ENCODE results near the gene RSPH1.

RSPH1 gene

GRCh38 chr21:42490720-42491119 lies 5.3 kb downstream of the RSPH1 start:
- no peaks in the 10 kb centered on the region for H3K9me3 ChIP-seq (ENCODE audit: insufficient read depth, low read length, severe bottlenecking)
- no peaks in the 10 kb centered on the region for H3K27me3 ChIP-seq (ENCODE audit: insufficient read depth, low read length, poor library complexity)
- no peak overlapping the region for H3K4me2 ChIP-seq (ENCODE audit: insufficient read depth, low read length)
- H3K9ac ChIP-seq (ENCODE audit: low read depth, low read length): no peak overlapping the region
- no peaks in the 10 kb centered on the region for H4K20me1 ChIP-seq (ENCODE audit: insufficient read depth, low read length)
- H3K79me2 ChIP-seq (ENCODE audit: insufficient read depth, low read length): no peaks in the 10 kb centered on the region
- no peak for DNase-seq
- ATAC-seq (ENCODE audit: insufficient read depth, low read depth): no peak
- H3K4me3 ChIP-seq (ENCODE audit: low read depth in 1 of 2, low read length in 2 of 2): no peak overlapping the region
- peaks cover 5% of the 10 kb centered on the region for H3K4me1 ChIP-seq (ENCODE audit: insufficient read depth, low read length)
- no peaks in the 10 kb centered on the region for H3K36me3 ChIP-seq (ENCODE audit: insufficient read depth, low read length)
- H3K27ac ChIP-seq (ENCODE audit: low read length): no peak overlapping the region
- H2AFZ ChIP-seq (ENCODE audit: low read depth, low read length): no peak overlapping the region
- TF ChIP-seq CTCF (IDR thresholded peaks at IDR 0.05; ENCODE audit: borderline replicate concordance, extremely low read depth, low read length, poor library complexity, severe bottlenecking): no peak
- no peak for TF ChIP-seq EZH2 (IDR thresholded peaks at IDR 0.05; ENCODE audit: borderline replicate concordance, low read depth, low read length, severe bottlenecking)

- Histone ChIP-seq H3K9me3 (ENCODE audit: insufficient read depth, low read length, severe bottlenecking) (no peaks in the 10 kb centered on the region), H3K27ac (ENCODE audit: low read length) (no peak overlapping the region), H3K79me2 (ENCODE audit: insufficient read depth, low read length) (no peaks in the 10 kb centered on the region), H4K20me1 (ENCODE audit: insufficient read depth, low read length) (no peaks in the 10 kb centered on the region), H3K36me3 (ENCODE audit: insufficient read depth, low read length) (no peaks in the 10 kb centered on the region), H3K27me3 (ENCODE audit: insufficient read depth, low read length, poor library complexity) (no peaks in the 10 kb centered on the region), H3K9ac (ENCODE audit: low read depth, low read length) (no peak overlapping the region), H3K4me3 (ENCODE audit: low read depth in 1 of 2, low read length in 2 of 2) (no peak overlapping the region), H3K4me1 (ENCODE audit: insufficient read depth, low read length) (no peaks in the 10 kb centered on the region), H3K4me2 (ENCODE audit: insufficient read depth, low read length) (no peak overlapping the region), H2AFZ (ENCODE audit: low read depth, low read length) (no peak overlapping the region)
- ATAC-seq (ENCODE audit: insufficient read depth, low read depth): no peak
- DNase-seq: no peak
- TF ChIP-seq EZH2 (IDR thresholded peaks at IDR 0.05; ENCODE audit: borderline replicate concordance, low read depth, low read length, severe bottlenecking) (no peak), CTCF (IDR thresholded peaks at IDR 0.05; ENCODE audit: borderline replicate concordance, extremely low read depth, low read length, poor library complexity, severe bottlenecking) (no peak)
Observed at GRCh38 chr21:42489991-42490390, 6.0 kb downstream of the RSPH1 start.

GRCh38 chr21:42489006-42489563 lies 6.9 kb downstream of the RSPH1 start:
- H4K20me1 ChIP-seq (ENCODE audit: insufficient read depth, low read length): no peaks in the 10 kb centered on the region
- H3K4me1 ChIP-seq (ENCODE audit: insufficient read depth, low read length): no peaks in the 10 kb centered on the region
- H3K27ac ChIP-seq (ENCODE audit: low read length): no peak overlapping the region
- H3K27me3 ChIP-seq (ENCODE audit: insufficient read depth, low read length, poor library complexity): no peaks in the 10 kb centered on the region
- H3K79me2 ChIP-seq (ENCODE audit: insufficient read depth, low read length): no peaks in the 10 kb centered on the region
- no peak overlapping the region for H2AFZ ChIP-seq (ENCODE audit: low read depth, low read length)
- TF ChIP-seq EZH2 (IDR thresholded peaks at IDR 0.05; ENCODE audit: borderline replicate concordance, low read depth, low read length, severe bottlenecking): no peak
- TF ChIP-seq CTCF (IDR thresholded peaks at IDR 0.05; ENCODE audit: borderline replicate concordance, extremely low read depth, low read length, poor library complexity, severe bottlenecking): no peak
- no peaks in the 10 kb centered on the region for H3K9me3 ChIP-seq (ENCODE audit: insufficient read depth, low read length, severe bottlenecking)
- H3K9ac ChIP-seq (ENCODE audit: low read depth, low read length): no peak overlapping the region
- ATAC-seq (ENCODE audit: insufficient read depth, low read depth) (no peak), DNase-seq (no peak)
- H3K4me2 ChIP-seq (ENCODE audit: insufficient read depth, low read length): no peak overlapping the region
- H3K36me3 ChIP-seq (ENCODE audit: insufficient read depth, low read length): no peaks in the 10 kb centered on the region
- H3K4me3 ChIP-seq (ENCODE audit: low read depth in 1 of 2, low read length in 2 of 2): no peak overlapping the region

GRCh38 chr21:42486531-42486930 lies 9.5 kb downstream of the RSPH1 start:
- Histone ChIP-seq H2AFZ (ENCODE audit: low read depth, low read length) (no peak overlapping the region), H3K36me3 (ENCODE audit: insufficient read depth, low read length) (no peaks in the 10 kb centered on the region), H3K9ac (ENCODE audit: low read depth, low read length) (no peak overlapping the region), H3K27ac (ENCODE audit: low read length) (no peak overlapping the region), H4K20me1 (ENCODE audit: insufficient read depth, low read length) (no peaks in the 10 kb centered on the region), H3K4me1 (ENCODE audit: insufficient read depth, low read length) (no peaks in the 10 kb centered on the region), H3K79me2 (ENCODE audit: insufficient read depth, low read length) (no peaks in the 10 kb centered on the region), H3K4me2 (ENCODE audit: insufficient read depth, low read length) (no peak overlapping the region), H3K27me3 (ENCODE audit: insufficient read depth, low read length, poor library complexity) (no peaks in the 10 kb centered on the region), H3K9me3 (ENCODE audit: insufficient read depth, low read length, severe bottlenecking) (no peaks in the 10 kb centered on the region), H3K4me3 (ENCODE audit: low read depth in 1 of 2, low read length in 2 of 2) (no peak overlapping the region)
- DNase-seq: no peak
- TF ChIP-seq EZH2 (IDR thresholded peaks at IDR 0.05; ENCODE audit: borderline replicate concordance, low read depth, low read length, severe bottlenecking) (no peak), CTCF (IDR thresholded peaks at IDR 0.05; ENCODE audit: borderline replicate concordance, extremely low read depth, low read length, poor library complexity, severe bottlenecking) (no peak)
- ATAC-seq (ENCODE audit: insufficient read depth, low read depth): peak; percentile 31; the same call in 1 of the 3 replicates
